Stomach smooth muscle (tissue), 2 donors: ENCODE results near the gene GNAI2.

ENCODE experiments used
- H3K27ac ChIP-seq: one replicate; pipeline ENCODE4 v1.7.0; 2013; ENCODE audit warnings: mild to moderate bottlenecking, low read length, inconsistent platforms
- H3K27me3 ChIP-seq, 2 donors: one replicate each; pipeline ENCODE4 v1.7.0; 2013; ENCODE audit warnings: low read length in 2 of 2; ENCODE audit not compliant: insufficient read depth in 2 of 2, control insufficient read depth in 1 of 2
- H3K36me3 ChIP-seq, 2 donors: one replicate each; pipeline ENCODE4 v1.7.0; 2013; ENCODE audit warnings: low read length in 2 of 2; ENCODE audit not compliant: control insufficient read depth in 2 of 2, insufficient read depth in 2 of 2
- H3K4me1 ChIP-seq: one replicate; pipeline ENCODE4 v1.7.0; 2013; ENCODE audit warnings: low read length; ENCODE audit not compliant: control insufficient read depth, insufficient read depth
- H3K4me3 ChIP-seq, 2 donors: one replicate each; pipeline ENCODE4 v1.7.0; 2013; ENCODE audit warnings: low read length in 2 of 2
- H3K9ac ChIP-seq, 2 donors: one replicate each; pipeline ENCODE4 v1.7.0; 2013; ENCODE audit warnings: low read length in 2 of 2, mild to moderate bottlenecking in 1 of 2
- H3K9me3 ChIP-seq, 2 donors: one replicate each; pipeline ENCODE4 v1.7.0; 2013; ENCODE audit warnings: low read length in 2 of 2; ENCODE audit not compliant: control insufficient read depth in 2 of 2
- donor health status: healthy.
- donor health status: Pancreatic carcinoma.

Gene GNAI2

GRCh38 chr3:50235716-50236483 lies at the start of gene GNAI2:
Gene GNAI2, plus strand, starts transcription at chr3:50236204. Its CDS starts 132 bp downstream, at chr3:50236336.
- Histone ChIP-seq H3K27me3 (no peaks in the 10 kb centered on the region), H3K4me3 (peak within 1 kb of the TSS; percentile 88 to 95), H3K9me3 (no peaks in the 10 kb centered on the region), H3K27ac (peak within 1 kb of the TSS; percentile 86), H3K36me3 (peaks cover 0 to 8% of the 10 kb centered on the region in 2 donors), H3K4me1 (peaks cover 49% of the 10 kb centered on the region), H3K9ac (peak within 1 kb of the TSS; percentile 81 to 94)

DNA sequence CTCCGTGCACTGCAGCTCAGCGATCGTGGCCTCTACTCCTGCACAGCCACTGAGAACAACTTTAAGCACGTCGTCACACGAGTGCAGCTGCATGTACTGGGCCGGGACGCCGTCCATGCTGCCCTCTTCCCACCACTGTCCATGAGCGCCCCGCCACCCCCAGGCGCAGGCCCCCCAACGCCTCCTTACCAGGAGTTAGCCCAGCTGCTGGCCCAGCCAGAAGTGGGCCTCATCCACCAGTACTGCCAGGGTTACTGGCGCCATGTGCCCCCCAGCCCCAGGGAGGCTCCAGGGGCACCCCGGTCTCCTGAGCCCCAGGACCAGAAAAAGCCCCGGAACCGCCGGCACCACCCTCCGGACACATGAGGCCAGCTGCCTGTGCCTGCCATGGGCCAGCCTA lies 48.3 kb upstream of the GNAI2 start:
- Histone ChIP-seq H3K9me3 (no peaks in the 10 kb centered on the region), H3K36me3 (peaks cover under 1 to 3% of the 10 kb centered on the region in 2 donors), H3K27ac (no peak overlapping the region), H3K4me3 (no peak overlapping the region), H3K9ac (no peak overlapping the region), H3K4me1 (peaks cover 8% of the 10 kb centered on the region), H3K27me3 (peaks cover 2 to 5% of the 10 kb centered on the region in 2 donors)

DNA sequence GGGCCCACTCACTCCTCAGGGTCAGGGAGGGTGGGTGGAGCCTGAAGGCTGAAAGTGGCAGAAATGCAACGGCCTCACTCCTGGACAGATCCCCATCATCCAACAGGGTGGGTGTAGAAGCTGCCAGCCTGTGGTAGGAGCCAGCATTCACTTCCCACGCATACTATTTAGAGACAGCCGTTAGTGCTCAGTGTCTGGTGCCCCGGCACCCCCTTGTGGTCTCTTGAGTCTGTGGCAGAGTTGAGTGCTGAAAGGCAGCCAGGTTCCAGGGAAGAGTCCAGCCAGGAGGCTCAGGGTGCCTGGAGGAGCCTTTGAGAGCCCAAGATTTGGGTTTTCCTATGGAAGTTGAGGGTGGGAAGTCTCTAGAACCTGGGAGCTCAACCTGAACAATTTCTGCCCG lies 46.7 kb upstream of the GNAI2 start:
- H3K27me3 ChIP-seq = peaks cover 17 to 18% of the 10 kb centered on the region in 2 donors
- H3K9me3 ChIP-seq = no peaks in the 10 kb centered on the region
- H3K4me1 ChIP-seq = peaks cover 21% of the 10 kb centered on the region
- no peaks in the 10 kb centered on the region for H3K36me3 ChIP-seq
- H3K27ac ChIP-seq = no peak overlapping the region
- H3K4me3 ChIP-seq = no peak overlapping the region
- H3K9ac ChIP-seq = no peak overlapping the region

DNA sequence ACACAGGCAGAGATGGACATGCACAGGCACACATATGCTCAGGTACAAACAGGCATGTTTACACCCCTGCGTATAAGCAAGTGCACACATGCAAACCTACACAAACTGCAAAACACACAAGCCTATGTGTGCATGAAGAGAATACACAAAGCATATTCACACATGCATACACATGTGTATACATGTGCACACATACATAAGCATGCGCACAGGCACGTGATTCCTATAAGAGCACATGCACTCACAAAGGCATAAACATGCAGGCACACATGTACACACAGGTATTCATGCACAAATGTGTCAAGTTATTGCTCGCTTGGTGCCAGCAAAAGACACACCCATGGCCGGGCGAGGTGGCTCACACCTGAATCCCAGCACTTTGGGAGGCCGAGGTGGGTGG lies 46.0 kb upstream of the GNAI2 start:
- Histone ChIP-seq H3K36me3 (no peaks in the 10 kb centered on the region), H3K27me3 (peaks cover 20 to 22% of the 10 kb centered on the region in 2 donors), H3K27ac (no peak overlapping the region), H3K9me3 (no peaks in the 10 kb centered on the region), H3K4me3 (no peak overlapping the region), H3K4me1 (peaks cover 26% of the 10 kb centered on the region), H3K9ac (no peak overlapping the region)

DNA sequence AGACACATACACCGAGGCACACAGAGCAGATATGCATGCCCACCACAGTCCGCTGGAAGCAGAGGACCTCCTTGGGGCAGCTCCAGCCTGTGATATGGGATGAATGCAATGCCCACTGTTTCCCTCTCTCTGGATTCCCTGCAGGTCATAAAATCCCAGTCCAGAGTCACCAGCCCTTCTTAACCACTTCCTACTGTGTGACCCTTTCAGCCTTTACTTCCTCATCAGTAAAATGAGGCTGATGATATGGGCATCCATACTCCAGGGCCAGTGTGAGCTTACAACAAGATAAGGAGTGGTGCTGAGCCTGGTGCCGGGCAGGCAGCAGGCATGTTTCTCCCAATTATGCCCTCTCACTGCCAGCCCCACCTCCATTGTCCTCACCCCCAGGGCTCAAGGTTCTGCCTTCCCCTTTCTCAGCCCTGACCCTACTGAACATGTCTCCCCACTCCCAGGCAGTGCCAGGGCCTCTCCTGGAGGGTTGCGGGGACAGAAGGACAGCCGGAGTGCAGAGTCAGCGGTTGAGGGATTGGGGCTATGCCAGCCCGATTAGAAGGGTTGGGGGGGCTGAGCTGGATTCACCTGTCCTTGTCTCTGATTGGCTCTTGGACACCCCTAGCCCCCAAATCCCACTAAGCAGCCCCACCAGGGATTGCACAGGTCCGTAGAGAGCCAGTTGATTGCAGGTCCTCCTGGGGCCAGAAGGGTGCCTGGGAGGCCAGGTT lies 44.9 kb upstream of the GNAI2 start, which contains the start of gene GNAT1:
Gene GNAT1, plus strand, starts transcription at position 675 of the 725 bp plus-strand sequence. CDS start 116 bp downstream, outside the sequence.
- H3K9me3 ChIP-seq = no peaks in the 10 kb centered on the region
- H3K36me3 ChIP-seq = no peaks in the 10 kb centered on the region
- H3K4me1 ChIP-seq = peaks cover 26% of the 10 kb centered on the region
- no peak within 1 kb of the TSS for H3K9ac ChIP-seq
- peaks cover 23 to 31% of the 10 kb centered on the region in 2 donors for H3K27me3 ChIP-seq
- no peak within 1 kb of the TSS for H3K4me3 ChIP-seq
- no peak within 1 kb of the TSS for H3K27ac ChIP-seq

DNA sequence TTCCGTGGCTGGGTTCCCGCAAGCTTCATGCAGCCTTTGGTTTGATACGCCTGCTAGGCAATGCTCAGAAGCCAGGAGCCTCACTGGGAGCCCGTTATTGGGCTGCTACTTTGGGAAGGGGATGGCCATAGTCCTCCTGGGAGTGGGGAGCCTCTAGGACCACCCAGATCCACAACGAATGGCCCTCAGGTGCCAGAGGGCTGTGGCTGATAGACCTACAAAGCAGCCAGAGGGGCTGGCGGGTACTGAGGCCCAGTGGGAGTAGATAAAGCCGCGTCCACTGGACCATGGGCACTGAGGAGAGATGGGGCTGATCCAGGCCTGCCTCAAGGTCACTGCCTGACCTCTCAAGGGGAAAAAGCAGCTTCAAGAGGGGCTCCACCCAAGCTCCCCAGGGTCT lies 43.9 kb upstream of the GNAI2 start:
- H3K4me1 ChIP-seq = peaks cover 26% of the 10 kb centered on the region
- peaks cover 27 to 31% of the 10 kb centered on the region in 2 donors for H3K27me3 ChIP-seq

GRCh38 chr3:50192689-50193141 lies 43.3 kb upstream of the GNAI2 start:
- Histone ChIP-seq H3K4me3 (no peak overlapping the region), H3K9ac (no peak overlapping the region), H3K27ac (no peak overlapping the region), H3K4me1 (peaks cover 26% of the 10 kb centered on the region), H3K27me3 (peaks cover 27 to 31% of the 10 kb centered on the region in 2 donors), H3K36me3 (no peaks in the 10 kb centered on the region), H3K9me3 (no peaks in the 10 kb centered on the region)

More for the DNA sequence above, 43.9 kb upstream of the GNAI2 start:
- no peaks in the 10 kb centered on the region for H3K9me3 ChIP-seq
- no peak overlapping the region for H3K4me3 ChIP-seq
- H3K36me3 ChIP-seq = no peaks in the 10 kb centered on the region
- H3K27ac ChIP-seq = no peak overlapping the region
- no peak overlapping the region for H3K9ac ChIP-seq

DNA sequence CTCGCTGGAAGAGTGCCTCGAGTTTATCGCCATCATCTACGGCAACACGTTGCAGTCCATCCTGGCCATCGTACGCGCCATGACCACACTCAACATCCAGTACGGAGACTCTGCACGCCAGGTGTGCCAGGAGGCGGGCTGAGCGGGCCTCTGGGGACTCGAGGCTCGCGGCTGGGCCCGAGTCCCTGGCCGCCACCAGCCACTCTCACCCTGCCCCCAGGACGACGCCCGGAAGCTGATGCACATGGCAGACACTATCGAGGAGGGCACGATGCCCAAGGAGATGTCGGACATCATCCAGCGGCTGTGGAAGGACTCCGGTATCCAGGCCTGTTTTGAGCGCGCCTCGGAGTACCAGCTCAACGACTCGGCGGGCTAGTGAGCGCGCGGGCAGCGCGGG lies 42.7 kb upstream of the GNAI2 start:
- Histone ChIP-seq H3K36me3 (no peaks in the 10 kb centered on the region), H3K4me3 (no peak overlapping the region), H3K9me3 (no peaks in the 10 kb centered on the region), H3K27ac (no peak overlapping the region), H3K27me3 (peaks cover 27 to 31% of the 10 kb centered on the region in 2 donors), H3K9ac (no peak overlapping the region), H3K4me1 (peaks cover 26% of the 10 kb centered on the region)

DNA sequence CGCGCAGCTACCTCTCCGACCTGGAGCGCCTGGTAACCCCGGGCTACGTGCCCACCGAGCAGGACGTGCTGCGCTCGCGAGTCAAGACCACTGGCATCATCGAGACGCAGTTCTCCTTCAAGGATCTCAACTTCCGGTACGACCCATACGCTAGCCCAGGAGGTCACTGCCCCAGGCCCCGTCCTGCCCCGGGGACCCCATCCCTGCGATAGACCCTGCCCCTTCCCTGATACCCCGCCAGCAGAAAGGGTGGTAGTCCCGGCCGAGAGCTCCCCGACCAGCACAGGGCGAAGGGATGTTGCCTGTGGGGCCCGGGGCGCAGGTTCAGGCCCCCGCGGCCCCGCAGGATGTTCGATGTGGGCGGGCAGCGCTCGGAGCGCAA lies 42.3 kb upstream of the GNAI2 start:
- Histone ChIP-seq H3K27me3 (peaks cover 27 to 31% of the 10 kb centered on the region in 2 donors), H3K4me3 (no peak overlapping the region), H3K9ac (no peak overlapping the region), H3K36me3 (no peaks in the 10 kb centered on the region), H3K9me3 (no peaks in the 10 kb centered on the region), H3K4me1 (peaks cover 26% of the 10 kb centered on the region), H3K27ac (no peak overlapping the region)

DNA sequence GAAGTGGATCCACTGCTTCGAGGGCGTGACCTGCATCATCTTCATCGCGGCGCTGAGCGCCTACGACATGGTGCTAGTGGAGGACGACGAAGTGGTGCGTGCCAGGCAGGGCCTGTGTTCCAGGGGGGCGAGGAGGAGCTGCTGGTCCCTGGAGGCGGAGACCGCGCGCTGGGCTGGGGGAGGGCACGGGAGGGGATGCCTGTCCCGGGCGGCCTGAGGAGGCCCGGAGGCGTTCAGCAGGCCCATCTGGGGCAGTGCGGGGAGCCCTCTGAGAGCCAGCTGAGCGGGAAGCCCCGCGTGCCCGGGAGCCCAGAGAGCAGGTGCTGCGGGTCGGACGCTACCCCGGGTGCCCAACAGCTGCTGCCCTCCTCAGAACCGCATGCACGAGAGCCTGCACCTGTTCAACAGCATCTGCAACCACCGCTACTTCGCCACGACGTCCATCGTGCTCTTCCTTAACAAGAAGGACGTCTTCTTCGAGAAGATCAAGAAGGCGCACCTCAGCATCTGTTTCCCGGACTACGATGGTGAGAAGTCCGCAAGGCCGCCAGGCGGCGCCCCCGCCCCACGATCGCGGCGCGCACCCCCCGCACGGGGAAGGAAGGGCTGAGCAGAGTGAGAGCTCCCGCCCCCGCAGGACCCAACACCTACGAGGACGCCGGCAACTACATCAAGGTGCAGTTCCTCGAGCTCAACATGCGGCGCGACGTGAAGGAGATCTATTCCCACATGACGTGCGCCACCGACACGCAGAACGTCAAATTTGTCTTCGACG lies 41.7 kb upstream of the GNAI2 start:
- Histone ChIP-seq H3K27me3 (peaks cover 27 to 31% of the 10 kb centered on the region in 2 donors), H3K4me3 (peak overlapping the region; percentile 35 to 49), H3K27ac (no peak overlapping the region), H3K36me3 (no peaks in the 10 kb centered on the region), H3K4me1 (peaks cover 24% of the 10 kb centered on the region), H3K9ac (no peak overlapping the region), H3K9me3 (no peaks in the 10 kb centered on the region)
